GM19438 (cell line): ENCODE results near the gene SPOCD1.

Source experiments
- ATAC-seq: cut with Tn5 transposase; IDR thresholded peaks from one replicate; pipeline ENCODE4 v1.9.1; 2021; ENCODE audit warnings: low read depth; ENCODE audit not compliant: unreplicated experiment

Gene SPOCD1

DNA sequence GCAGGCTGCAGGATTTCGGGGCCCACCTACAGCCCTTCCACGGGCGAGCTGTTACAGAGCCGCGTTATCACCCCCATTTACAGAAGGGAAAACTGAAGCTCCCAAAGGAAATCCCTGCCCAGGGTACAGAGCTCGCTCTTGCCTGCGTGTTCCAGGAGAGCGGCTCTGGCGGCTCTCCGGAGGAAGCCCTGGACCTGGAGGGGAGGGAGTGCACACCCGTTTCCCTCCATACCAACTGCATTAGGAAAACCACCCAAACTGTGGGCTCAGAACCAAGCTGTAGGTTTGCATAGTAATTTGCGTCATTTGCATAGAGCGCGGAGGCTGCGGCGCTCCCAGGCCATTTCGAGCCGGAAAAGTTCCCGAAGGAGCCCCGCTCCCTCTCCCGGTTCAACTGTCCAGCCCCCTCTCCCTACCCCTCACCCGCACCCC, 27.0 kb downstream of the SPOCD1 start:
- ATAC-seq, result peak; percentile 23

DNA sequence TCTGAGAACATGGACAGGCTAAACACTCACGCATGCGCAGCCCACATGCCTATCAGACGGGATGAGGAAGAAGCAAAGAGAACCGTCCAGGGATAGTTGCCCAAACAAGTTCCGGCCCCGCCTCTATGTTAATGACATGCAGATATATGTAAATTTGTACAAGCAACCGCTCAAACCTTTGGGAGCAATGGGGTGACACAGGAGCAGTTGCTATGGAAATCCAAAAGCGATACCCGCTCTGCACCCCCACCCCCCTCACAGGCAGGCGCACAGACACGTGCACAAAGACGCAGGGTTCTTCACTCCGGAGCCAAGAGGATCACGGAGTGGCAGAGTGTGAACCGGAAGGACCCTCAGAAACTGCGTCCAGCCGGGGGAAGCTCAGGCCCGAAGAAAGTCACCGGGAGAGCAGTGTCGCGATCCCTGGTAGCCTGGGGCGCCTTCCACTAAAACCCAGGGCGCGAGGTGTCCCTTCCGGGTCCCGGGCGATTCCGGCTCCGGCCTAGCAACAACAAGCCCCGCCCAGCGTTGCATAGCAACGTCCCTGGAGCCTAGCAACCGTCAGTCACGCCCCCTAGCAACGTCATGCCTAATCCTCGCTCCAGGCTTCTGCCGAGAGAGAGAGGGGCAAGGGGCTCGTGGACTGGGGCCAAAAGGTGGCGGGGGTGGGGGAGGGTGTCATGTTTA, 27.5 kb downstream of the SPOCD1 start:
- peak; percentile 79 for ATAC-seq

DNA sequence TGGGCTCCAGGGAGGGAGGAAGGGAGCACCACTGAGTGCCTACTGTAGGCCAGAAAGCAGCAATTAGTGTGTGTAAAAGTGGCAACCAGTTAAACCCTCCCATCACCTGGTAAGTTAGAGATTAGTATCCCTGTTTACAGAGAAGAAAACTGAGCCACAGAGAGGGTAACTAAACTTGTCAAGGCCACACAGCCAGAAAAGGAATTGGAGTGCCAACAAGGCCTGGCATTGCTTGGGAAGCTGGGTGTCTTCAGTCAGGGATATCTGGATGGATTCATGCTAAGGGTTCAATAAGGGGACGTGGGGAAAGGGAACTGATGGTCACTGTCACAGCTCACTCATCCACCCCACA, 28.1 kb downstream of the SPOCD1 start:
- ATAC-seq, result no peak

DNA sequence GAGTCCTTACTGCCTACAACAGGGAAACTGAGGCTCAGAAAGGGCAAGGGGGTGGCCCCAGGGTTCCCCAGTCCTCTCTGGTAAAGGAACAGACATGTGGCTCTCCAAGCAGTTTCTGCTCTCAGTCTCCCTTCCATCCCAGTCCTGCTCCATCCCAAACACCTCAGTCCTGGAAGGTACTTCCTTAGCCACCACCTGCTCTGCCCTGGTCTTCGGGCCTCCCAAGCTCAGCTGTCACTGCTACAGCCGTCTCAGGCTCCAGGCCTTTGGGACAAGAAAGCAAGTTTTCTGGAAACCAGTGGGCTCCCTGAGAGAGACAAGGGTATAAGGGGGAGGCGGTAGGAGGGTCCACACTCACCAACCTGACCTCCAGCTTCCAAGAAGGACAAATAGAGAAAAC, 28.6 kb downstream of the SPOCD1 start:
- ATAC-seq, result no peak

DNA sequence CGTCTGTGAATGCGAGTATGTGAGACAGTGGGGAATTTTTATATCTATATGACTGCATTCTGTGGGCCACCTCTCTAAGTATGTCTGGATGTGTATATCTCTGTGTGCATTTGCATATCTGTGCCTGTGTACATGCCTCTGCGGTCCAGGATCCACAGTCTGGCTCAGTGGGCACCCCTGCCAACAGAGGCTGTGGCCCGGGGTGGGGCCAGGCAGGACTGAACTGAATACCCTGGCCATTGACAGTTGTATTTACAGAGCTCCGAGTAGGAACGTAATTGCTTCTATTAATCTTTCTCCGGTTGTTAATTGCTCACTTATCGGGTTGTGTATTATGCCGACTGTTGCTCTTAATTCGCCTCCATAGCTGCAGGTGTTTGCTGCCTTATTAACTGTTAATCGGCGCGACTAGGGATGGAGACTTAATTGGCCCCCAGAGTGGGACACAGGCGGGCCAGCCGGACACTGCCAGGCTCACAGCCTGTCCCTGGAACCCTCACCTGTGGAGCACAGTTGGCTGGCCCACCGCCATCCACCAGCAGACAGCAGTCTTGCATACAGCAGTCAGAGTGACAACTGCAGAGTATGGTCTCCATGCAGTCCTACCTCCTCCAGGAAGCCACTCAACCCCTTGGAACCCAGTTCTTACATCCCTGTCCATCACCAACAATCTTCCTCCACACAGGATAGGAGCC, 29.3 kb downstream of the SPOCD1 start:
- no peak for ATAC-seq

DNA sequence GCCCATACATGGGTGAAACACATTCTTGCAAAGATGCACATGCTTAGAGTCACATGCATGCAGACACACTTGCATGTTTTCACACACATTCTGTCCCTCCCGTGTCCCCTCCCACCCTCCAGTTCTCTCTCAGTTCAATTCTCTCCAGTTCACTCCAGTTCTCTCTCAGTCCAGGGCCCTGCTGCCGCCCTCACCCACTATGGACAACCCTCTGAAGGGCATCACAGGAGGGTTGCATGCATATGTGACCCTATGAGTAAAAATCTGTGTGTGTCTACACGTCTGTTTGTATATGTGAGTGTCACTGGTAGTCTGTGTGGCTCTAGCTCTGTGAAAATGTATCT, 29.9 kb downstream of the SPOCD1 start:
- ATAC-seq, result no peak

DNA sequence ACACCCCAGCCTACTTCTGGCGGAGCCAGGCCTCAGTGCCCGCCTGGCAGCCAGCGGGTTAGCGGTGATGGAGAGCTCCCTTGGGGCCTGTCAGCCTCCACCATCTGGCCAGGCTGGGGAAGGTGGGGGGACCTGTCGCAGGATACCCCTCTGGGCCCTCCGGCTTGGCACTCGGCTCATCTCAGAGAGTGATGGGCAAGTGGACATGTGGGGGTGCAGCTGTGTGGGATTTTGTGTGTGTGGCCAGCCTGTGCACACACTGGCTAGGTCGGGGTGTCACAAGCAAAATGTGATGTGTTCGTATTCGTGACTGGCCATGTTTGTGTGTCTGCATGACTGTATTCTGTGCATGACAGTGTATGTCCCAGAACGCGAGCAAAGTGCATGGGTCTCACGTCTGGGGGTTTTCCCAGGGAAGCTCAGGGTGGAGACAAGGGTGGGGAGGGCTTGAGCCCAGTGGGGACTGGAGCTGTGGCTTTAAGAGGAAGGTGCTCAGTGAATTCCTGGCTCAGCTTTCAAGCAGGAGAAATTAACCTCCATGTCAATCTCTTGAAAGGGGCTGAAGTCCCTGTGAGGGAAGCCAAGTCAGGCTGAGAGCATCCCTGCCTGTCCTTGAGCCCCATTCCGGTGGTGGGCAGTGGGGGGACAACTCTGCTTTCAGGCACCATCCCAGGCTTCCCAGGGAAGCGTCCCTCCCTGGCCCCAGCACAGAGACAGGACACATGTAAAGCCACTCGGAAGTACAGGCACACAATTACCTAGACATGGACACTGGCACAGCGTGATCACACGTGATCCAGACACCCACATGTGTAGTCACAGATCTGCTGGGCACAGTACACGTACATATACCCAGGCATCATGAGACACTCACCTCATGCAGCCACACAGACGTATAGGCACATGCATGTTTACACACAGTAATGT, 30.5 kb downstream of the SPOCD1 start:
- ATAC-seq, result no peak

DNA sequence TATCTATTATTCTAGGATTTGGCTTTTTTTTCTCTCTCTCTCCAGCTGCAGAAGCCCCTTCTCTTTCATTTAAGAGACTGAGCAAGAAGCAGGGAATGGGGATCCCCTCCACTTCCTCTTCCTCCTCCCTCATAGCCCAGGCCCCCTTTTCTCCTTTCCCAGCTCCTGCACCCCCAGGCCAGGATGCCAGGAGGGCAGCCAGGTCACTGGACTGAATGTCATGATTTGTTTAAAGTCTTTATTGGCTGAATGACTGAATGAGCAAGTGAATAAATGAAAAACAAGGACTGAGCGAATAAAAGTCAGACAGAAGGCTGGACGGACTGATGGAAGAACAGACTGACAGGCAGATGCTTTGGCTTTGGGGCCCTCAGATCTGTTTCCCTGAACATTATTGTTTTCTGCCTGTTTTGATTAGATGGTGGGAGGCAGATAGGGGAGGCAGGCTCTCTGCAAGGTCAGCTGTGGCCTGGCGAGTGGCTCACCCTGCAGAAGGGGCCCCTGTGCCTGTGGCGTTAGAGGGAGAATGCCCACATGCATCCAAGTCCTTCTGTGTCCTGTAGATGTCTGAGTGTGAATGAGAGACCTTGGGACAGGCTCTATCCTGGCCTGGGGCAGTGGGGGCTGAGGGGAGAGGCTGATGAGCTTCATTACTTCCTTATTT, 31.3 kb downstream of the SPOCD1 start:
- no peak for ATAC-seq

DNA sequence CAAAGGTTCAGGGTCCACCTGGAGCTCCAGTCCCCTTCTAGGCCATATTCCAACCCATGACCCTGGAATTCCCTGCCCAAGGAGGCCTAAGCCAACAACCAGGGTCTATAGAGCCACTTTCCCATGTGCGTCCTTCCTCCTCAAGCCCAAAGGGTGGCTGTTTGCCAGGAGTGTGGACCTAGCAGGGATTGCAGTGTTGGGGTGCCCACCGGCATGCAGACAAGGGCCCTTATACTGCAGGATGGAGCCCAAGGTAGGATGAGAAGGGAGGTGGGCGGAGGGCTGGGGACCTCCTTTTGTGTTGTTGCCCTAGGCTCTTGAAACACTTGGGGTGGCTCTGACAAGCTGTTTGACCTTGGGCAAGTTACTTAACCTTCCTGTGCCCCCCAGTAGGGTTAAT, 32.0 kb downstream of the SPOCD1 start:
- ATAC-seq, result no peak

DNA sequence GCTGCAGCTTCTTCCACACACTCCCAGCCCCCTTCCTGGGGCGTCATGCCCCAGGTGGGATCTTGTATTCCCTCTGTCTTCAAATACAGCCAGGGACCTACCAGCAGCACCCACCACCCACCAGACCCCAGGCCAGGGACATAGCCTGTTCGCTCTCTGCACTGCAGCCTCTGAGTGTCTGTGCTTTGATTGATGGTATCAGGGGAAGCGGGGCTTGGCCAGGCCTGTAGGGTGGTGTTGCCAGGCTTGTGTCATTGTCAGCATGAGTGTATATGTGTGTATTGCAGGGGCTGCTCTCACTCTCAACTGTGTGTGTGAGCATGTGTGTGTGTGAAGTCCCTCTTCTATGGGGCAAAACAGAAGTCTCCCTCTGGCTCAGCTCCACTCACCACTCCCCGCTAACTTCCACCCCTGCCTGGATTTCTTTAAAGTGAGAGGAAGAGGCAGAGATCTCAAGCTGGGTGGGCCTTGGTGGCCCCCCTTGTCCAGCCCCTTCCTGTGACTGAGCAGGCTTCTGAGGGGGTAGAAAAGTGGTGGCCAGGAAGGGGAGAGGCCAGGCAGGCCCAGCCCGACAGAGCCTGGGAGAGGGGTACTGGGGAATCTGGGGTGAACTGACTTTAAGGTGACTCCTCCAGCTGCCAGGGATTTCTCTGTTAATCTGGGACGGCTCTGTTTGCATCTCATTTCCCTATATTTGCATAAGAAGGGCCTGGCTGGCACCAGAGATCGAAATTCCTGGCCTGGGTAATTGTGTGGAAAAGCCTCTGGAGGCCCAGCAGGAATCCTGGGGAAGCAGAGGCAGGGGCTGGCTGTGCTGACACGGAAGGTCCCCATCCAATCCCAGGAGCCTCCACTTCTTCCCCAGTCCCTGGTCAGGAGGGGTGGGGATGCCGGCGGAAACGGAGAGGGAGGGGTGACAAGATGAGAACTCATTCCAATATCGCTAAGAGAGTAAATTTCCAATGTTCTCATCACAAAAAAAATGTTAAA, 33.1 kb downstream of the SPOCD1 start:
- ATAC-seq, result no peak

DNA sequence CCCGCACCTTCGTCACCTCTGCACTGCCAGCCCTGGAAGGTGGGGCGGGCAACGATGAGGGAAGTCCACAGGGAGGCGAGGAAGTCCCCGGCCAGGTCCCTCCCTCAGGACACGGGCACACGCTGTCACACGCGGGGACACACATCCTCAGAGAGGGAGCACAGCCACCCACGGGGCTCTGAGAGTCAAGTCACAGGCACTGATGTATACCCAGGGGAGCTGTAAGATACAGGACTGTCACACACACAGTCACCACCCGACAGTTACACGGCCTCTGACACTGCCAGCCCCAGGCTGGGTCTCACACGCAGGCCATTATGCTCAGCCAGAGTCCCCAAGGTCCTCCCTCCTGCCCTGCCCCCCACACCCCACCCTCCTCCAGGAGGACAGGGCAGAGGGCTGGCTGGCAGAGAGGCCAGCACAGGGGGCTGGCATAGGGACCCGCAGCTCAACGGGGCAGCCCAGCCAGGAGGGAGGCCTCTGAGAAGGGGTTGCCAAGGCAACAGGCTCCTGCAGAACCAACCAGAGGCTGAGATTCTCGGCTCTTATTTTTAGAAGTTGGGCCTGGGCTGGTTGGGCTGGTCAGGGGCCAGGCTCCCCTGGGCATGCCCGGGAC, 34.0 kb downstream of the SPOCD1 start:
- no peak for ATAC-seq

DNA sequence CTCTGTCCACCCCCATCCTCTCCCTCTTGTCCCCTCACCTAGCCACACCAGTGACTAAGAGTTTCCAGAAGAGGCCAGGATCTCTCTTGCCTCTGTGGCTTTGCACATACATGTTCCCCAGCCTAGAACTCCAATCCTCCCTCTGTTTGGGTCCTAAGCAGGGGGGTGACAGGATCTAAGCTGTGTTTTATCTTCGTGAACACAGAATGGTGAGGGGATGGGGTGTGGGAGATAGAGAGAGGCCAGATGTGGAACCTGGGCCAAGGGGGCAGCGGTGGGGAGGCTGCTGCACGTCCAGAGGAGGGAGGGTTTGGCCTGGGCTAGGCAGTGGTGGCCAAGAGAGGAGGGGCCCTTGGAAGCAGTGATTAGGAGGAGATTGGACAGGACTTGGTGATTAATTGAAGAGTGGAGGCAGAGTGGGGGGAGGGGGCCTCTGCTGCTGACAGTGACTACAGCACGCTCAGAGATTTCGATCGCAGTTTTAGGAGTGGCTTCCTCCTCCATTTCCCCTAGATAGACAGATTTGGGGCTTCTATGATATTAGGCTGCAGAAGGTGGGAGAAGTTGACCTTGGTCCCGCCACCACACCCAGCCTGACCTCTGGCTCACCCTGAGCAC, 34.6 kb downstream of the SPOCD1 start:
- no peak for ATAC-seq

DNA sequence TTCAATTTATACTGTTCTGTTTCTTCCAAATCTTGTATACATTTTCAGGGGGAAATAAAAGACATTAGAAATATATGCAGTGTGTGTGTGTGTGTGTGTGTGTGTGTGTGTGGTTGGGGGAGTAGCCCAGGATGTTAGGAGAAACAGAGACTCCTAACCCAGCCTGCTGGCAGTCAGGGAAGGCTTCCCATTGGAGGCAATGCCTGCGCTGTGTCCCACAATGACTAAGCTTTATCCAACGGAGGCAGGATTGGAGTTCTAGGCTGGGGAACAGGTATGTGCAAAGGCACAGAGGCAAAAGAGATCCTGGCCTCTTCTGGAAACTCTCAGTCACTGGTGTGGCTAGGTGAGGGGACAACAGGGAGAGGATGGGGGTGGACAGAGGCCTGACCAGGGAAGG, 35.2 kb downstream of the SPOCD1 start:
- ATAC-seq, result no peak

DNA sequence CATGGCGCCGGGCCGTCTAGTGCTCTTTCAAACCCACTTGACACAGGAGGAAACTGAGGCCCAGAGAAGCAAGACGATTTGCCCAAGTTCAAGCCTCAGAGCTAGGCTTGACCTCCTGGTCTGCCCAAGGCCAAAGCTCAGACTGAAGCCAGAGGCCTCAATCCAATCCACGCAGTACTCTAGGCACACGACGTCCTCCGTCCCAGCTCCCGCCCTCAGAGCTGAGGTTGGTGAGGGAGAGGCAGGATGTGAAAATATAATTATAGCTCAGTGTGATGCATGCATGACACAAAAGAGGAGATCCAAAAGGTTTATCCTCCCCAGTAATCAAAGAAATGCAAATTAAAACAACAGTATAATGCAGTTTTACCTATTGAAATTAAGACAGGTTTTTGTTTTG, 36.1 kb downstream of the SPOCD1 start:
- ATAC-seq, result no peak

DNA sequence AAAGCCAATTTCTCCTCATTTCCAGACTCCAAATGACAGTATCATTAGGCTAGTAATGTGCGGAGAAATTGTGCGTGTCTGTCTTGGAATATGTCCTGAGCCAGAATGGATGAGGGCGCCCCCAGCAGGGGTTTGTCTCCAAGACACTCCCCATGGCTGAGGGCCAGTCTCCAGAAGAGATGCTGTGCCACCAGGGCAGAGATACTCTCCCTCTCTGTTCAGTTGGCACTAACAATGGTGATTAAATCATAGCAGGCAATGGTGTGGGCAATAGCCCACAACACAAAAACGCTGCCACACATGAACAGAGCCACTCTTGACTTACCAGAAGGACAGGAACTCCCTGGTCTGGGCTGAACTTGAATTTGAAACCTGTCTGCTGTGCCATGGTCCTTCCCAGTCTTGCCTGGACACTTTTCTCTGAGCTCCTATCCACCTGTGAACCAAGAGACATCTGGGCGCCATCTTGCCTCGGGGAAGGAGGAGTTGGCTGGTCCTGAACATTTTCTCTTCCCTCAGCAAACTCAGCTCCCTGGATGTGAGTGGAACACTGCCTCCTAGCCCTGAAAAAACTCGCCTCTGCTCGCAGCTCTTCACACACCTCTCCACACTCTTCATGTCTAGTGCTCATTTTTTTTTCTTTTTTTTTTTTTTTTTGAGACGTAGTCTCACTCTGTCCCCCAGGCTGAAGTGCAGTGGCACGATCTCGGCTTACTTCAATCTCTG, 36.9 kb downstream of the SPOCD1 start:
- ATAC-seq, result no peak

DNA sequence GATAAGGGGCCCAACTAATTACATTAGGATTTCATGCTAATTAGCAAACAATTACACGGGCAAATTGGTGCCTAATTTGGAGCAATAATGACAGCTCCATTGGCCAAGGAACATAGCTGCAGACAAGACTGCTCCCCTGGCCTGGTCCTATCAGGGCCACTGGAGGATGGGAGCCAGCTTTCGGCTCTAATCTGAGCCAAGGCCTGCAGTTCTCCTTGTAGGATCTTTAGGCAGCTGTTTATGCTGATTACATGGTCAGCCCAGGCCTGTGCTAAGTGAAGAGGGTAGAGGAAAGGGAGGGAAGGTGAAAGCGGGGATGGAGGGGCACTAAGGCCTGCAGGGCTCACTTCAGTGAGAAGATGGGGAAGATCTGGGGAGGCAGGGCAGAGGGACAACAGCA, 39.3 kb downstream of the SPOCD1 start:
- ATAC-seq, result no peak

DNA sequence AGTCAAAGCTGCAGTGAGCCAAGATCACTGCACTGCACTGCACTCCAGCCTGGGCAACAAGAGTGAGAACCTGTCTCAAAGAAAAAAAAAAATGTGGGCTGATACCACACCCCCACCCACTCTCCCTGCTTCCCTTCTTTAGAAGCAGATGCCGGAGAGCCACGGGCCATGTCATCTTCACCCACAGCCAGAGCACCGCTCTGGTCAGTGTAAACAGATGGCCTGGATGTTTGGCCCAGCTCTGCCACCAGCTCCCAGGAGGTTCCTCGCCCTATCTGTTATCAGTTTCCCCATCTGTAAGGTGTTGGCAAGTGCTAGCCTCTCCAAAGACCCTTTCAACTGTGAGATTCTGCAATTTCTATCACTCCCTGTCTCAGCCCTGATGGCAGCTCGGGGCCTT, 39.8 kb downstream of the SPOCD1 start:
- no peak for ATAC-seq

DNA sequence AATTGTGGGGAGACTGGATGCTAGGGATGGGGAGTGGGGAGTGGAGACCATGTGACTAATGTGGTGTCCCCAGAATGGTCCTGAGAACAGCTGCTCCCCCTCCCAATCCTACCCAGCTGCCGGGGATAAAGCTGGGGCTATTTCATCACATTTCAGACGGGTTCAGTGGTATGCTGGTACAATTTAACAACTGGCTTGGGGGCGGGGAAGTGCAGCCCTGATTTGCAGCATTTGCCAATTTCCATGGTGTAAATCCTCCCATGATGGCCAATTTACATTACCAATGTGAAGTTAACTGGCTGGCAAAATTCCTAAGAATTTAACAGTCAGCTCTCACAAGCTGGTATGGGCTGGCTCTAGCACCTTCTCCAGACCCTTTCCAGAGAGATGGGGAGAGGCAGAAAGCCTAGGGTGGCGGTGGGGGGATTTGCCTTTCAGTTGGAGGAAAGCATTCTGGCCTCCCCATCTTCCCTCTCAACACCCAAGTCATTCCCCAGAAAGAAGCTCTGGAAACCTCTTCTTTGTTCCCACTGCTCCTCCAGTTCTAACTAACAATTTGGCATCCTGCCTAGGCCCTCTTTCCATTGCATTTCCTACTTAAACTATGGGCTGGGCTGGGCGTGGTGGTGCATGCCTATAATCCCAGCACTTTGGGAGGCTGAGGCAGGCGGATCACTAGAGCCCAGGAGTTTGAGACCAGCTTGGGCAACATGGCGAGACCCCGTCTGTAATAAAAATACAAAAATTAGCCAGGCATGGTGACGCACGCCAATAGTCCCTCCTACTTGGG, 40.4 kb downstream of the SPOCD1 start:
- ATAC-seq, result no peak
